ENCODE measurements around the gene RAPGEF3.

GRCh38 chr12:47733142-47733541 is 25.5 kb downstream of the RAPGEF3 start:
- TF ChIP-seq EZH2 (IDR thresholded peaks at IDR 0.05): no peak
- TF ChIP-seq POLR2AphosphoS5 (IDR thresholded peaks at IDR 0.05; ENCODE audit: borderline replicate concordance, low read depth, low read length): no peak
- TF ChIP-seq FOXP2 (optimal IDR thresholded peaks at IDR 0.05; ENCODE audit: control extremely low read depth, extremely low read length, insufficient read depth): no peak

Data from SK-N-MC (cell line).